ENCODE data around the gene ATXN10. TPM values are rescaled to one million over a fixed set of nuclear protein-coding genes. Genes with fewer than 3 reads are reported as not detected.

ATXN10 gene
- total RNA-seq, 1 experiment from 2014 or later: 135 TPM

DNA sequence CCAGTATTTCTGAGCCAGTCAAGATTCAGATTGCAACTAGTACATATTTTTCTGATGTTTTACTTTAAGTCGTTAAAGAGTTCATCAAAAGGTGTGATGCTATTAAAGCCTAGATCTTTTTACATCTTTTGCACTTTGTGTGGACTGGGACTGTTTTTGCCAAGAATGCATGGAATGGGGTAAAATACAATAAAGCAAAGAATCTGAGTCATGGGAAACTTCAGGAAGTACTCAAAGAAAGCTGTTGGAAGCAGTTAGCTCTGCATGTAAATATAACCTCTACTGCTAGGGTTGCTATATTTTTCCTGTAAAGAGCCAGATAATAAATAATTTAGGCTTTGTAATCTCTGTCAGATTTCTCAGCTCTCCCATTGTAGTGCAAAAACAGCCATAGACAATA lies 20.9 kb downstream of the ATXN10 start:
- Histone ChIP-seq H3K4me3 (replicated peaks in 1 of 2; ENCODE audit: low read depth in 1 of 2, low read length in 2 of 2) (no peak overlapping the region), H3K9me2 (ENCODE audit: insufficient read depth) (no peaks in the 10 kb centered on the region), H3K27ac (ENCODE audit: low read depth, low read length) (no peak overlapping the region), H3K36me3 (ENCODE audit: control insufficient read depth in 1 of 2, insufficient read depth in 2 of 2, low read length in 2 of 2) (peaks cover 4 to 16% of the 10 kb centered on the region in 2 experiments; a peak in 2 of 4 replicates), H3K9me3 (ENCODE audit: control insufficient read depth in 1 of 2, insufficient read depth in 1 of 2, low read depth in 1 of 2, low read length in 2 of 2) (no peaks in the 10 kb centered on the region), H4K20me1 (ENCODE audit: insufficient read depth) (no peaks in the 10 kb centered on the region), H3K4me2 (ENCODE audit: low read length) (peak overlapping the region; percentile 62), H3K27me3 (ENCODE audit: insufficient read depth, low read length) (no peaks in the 10 kb centered on the region), H3K9ac (ENCODE audit: low read length) (no peak overlapping the region; the same call in 1 of the 2 replicates), H3K4me1 (ENCODE audit: control insufficient read depth in 1 of 2, insufficient read depth in 2 of 2, low read length in 2 of 2) (peaks cover 29 to 54% of the 10 kb centered on the region in 2 experiments), H2AFZ (ENCODE audit: low read depth, low read length, poor library complexity, severe bottlenecking) (no peak overlapping the region), H3K79me2 (ENCODE audit: insufficient read depth, low read length) (peaks cover 60% of the 10 kb centered on the region)
- BruUV-seq (replicated peaks): no TSS peak
- ChIA-PET POLR2A (no interaction called here), RAD21 (ENCODE audit: low non-redundant PET in 1 of 2, low total read pairs in 2 of 2, uncharacterized antibody in 2 of 2, unreplicated experiment in 2 of 2) (interaction anchor here in 1 of 2 experiments (0.6 kb wide), 1 partner anchor 47 kb away, joined by 8 read pairs; no protein-coding TSS in a partner anchor), CTCF (no interaction called here)
- intact Hi-C loops (cut with micrococcal nuclease): no loop called here
- DNase-seq (ENCODE audit: low read depth, low spot score) (no peak), ATAC-seq (no peak)
- TF ChIP-seq CEBPB (IDR thresholded peaks at IDR 0.05; ENCODE audit: low read depth): no peak

DNA sequence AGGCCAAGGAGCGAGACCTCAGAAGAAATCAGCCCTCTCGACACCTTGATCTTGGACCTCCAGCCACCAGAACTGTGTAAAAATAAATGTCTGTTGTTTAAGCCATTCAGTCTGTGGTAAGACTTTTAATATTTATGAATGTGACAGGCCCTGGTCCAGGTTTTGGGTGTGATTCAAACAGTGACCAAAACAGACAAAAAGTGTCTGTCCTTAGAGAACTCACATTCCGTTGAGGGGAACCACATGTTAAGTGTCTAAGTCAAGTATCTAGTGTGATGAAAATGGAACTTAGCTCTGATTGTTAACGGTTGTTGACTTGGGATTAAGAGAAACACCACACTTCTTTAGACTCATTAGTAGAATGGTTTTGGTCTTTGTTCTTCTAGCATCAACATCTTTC lies 22.2 kb downstream of the ATXN10 start:
- no peak overlapping the region for H3K4me3 ChIP-seq (replicated peaks in 1 of 2; ENCODE audit: low read depth in 1 of 2, low read length in 2 of 2)
- H2AFZ ChIP-seq (ENCODE audit: low read depth, low read length, poor library complexity, severe bottlenecking): no peak overlapping the region
- H3K9me2 ChIP-seq (ENCODE audit: insufficient read depth): no peaks in the 10 kb centered on the region
- no peaks in the 10 kb centered on the region for H3K27me3 ChIP-seq (ENCODE audit: insufficient read depth, low read length)
- no peak overlapping the region for H3K27ac ChIP-seq (ENCODE audit: low read depth, low read length)
- ChIA-PET POLR2A (no interaction called here), CTCF (no interaction called here), RAD21 (ENCODE audit: low non-redundant PET in 1 of 2, low total read pairs in 2 of 2, uncharacterized antibody in 2 of 2, unreplicated experiment in 2 of 2) (no interaction called here)
- intact Hi-C loops (cut with micrococcal nuclease): no loop called here
- no TSS peak for BruUV-seq (replicated peaks)
- H3K4me1 ChIP-seq (ENCODE audit: control insufficient read depth in 1 of 2, insufficient read depth in 2 of 2, low read length in 2 of 2): peaks cover 17 to 41% of the 10 kb centered on the region in 2 experiments
- H3K79me2 ChIP-seq (ENCODE audit: insufficient read depth, low read length): peaks cover 61% of the 10 kb centered on the region
- no peaks in the 10 kb centered on the region for H4K20me1 ChIP-seq (ENCODE audit: insufficient read depth)
- no peak overlapping the region for H3K4me2 ChIP-seq (ENCODE audit: low read length)
- no peak for ATAC-seq
- H3K36me3 ChIP-seq (ENCODE audit: control insufficient read depth in 1 of 2, insufficient read depth in 2 of 2, low read length in 2 of 2): peaks cover 5 to 16% of the 10 kb centered on the region in 2 experiments; a peak in 2 of 4 replicates
- H3K9ac ChIP-seq (ENCODE audit: low read length): no peak overlapping the region
- DNase-seq (ENCODE audit: low read depth, low spot score): no peak
- TF ChIP-seq EZH2 (IDR thresholded peaks at IDR 0.05) (no peak), YY1 (IDR thresholded peaks at IDR 0.05; ENCODE audit: extremely low read depth, insufficient replicate concordance, low read depth, low read length) (no peak), FOSL1 (IDR thresholded peaks at IDR 0.05; ENCODE audit: low read depth) (no peak), POLR2A (IDR thresholded peaks at IDR 0.05; ENCODE audit: borderline replicate concordance, extremely low read depth, insufficient read depth, insufficient read length) (no peak), JUND (IDR thresholded peaks at IDR 0.05) (no peak), EGR1 (IDR thresholded peaks at IDR 0.05; ENCODE audit: low read depth) (no peak)
- TF ChIP-seq, protein P1, sequence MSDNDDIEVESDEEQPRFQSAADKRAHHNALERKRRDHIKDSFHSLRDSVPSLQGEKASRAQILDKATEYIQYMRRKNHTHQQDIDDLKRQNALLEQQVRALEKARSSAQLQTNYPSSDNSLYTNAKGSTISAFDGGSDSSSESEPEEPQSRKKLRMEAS (IDR thresholded peaks at IDR 0.05): no peak
- TF ChIP-seq, protein P2, sequence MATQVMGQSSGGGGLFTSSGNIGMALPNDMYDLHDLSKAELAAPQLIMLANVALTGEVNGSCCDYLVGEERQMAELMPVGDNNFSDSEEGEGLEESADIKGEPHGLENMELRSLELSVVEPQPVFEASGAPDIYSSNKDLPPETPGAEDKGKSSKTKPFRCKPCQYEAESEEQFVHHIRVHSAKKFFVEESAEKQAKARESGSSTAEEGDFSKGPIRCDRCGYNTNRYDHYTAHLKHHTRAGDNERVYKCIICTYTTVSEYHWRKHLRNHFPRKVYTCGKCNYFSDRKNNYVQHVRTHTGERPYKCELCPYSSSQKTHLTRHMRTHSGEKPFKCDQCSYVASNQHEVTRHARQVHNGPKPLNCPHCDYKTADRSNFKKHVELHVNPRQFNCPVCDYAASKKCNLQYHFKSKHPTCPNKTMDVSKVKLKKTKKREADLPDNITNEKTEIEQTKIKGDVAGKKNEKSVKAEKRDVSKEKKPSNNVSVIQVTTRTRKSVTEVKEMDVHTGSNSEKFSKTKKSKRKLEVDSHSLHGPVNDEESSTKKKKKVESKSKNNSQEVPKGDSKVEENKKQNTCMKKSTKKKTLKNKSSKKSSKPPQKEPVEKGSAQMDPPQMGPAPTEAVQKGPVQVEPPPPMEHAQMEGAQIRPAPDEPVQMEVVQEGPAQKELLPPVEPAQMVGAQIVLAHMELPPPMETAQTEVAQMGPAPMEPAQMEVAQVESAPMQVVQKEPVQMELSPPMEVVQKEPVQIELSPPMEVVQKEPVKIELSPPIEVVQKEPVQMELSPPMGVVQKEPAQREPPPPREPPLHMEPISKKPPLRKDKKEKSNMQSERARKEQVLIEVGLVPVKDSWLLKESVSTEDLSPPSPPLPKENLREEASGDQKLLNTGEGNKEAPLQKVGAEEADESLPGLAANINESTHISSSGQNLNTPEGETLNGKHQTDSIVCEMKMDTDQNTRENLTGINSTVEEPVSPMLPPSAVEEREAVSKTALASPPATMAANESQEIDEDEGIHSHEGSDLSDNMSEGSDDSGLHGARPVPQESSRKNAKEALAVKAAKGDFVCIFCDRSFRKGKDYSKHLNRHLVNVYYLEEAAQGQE (IDR thresholded peaks at IDR 0.05; ENCODE audit: low read depth): no peak
- no peaks in the 10 kb centered on the region for H3K9me3 ChIP-seq (ENCODE audit: control insufficient read depth in 1 of 2, insufficient read depth in 1 of 2, low read depth in 1 of 2, low read length in 2 of 2)
